GM18861 (cell line): ENCODE data around the gene NCEH1.

Experiments used
- ATAC-seq: cut with Tn5 transposase; IDR thresholded peaks from one replicate; pipeline ENCODE4 v1.9.1; 2021; ENCODE audit not compliant: unreplicated experiment

The NCEH1 gene

GRCh38 chr3:172647080-172647479 is 63.8 kb downstream of the NCEH1 start:
- ATAC-seq: no peak

GRCh38 chr3:172646439-172647015 is 64.3 kb downstream of the NCEH1 start:
- no peak for ATAC-seq

GRCh38 chr3:172644258-172644657 is 66.6 kb downstream of the NCEH1 start:
- ATAC-seq: no peak

- ATAC-seq: no peak
Observed at GRCh38 chr3:172643506-172644179, 67.2 kb downstream of the NCEH1 start.

GRCh38 chr3:172641291-172641690 is 69.6 kb downstream of the NCEH1 start:
- no peak for ATAC-seq

GRCh38 chr3:172640751-172641150 is 70.1 kb downstream of the NCEH1 start:
- no peak for ATAC-seq

- ATAC-seq: peak; percentile 99
Observed at GRCh38 chr3:172635588-172635987, 75.3 kb downstream of the NCEH1 start.

- no peak for ATAC-seq
Observed at GRCh38 chr3:172634948-172635347, 75.9 kb downstream of the NCEH1 start.

GRCh38 chr3:172630316-172630715 is 80.6 kb downstream of the NCEH1 start:
- ATAC-seq: no peak

GRCh38 chr3:172629470-172629869 is 81.4 kb downstream of the NCEH1 start:
- ATAC-seq: no peak

GRCh38 chr3:172627057-172627809 is 83.6 kb downstream of the NCEH1 start:
- ATAC-seq: no peak

GRCh38 chr3:172626021-172626640 is 84.7 kb downstream of the NCEH1 start:
- ATAC-seq: no peak

GRCh38 chr3:172625404-172625803 is 85.5 kb downstream of the NCEH1 start:
- ATAC-seq: no peak

GRCh38 chr3:172624999-172625398 is 85.9 kb downstream of the NCEH1 start:
- ATAC-seq: no peak

GRCh38 chr3:172622916-172623700 is 87.8 kb downstream of the NCEH1 start:
- no peak for ATAC-seq

GRCh38 chr3:172622156-172622555 is 88.7 kb downstream of the NCEH1 start:
- ATAC-seq: no peak

GRCh38 chr3:172617976-172618375 is 92.9 kb downstream of the NCEH1 start:
- ATAC-seq: no peak

- no peak for ATAC-seq
Observed at GRCh38 chr3:172617013-172617706, 93.7 kb downstream of the NCEH1 start.

- ATAC-seq: peak; percentile 48
Observed at GRCh38 chr3:172616031-172616461, 94.8 kb downstream of the NCEH1 start.

GRCh38 chr3:172615296-172615695 is 95.6 kb downstream of the NCEH1 start:
- ATAC-seq: no peak
